ENCODE results near the gene BCAT1.
A peak's percentile ranks its signal among the peaks of the same experiment; 100 is the strongest.
"Not testable (repeated sequence)": the region's sequence is repeated elsewhere in the genome, so short reads cannot be mapped to it uniquely, and the experiment has no call there.

The BCAT1 gene

DNA sequence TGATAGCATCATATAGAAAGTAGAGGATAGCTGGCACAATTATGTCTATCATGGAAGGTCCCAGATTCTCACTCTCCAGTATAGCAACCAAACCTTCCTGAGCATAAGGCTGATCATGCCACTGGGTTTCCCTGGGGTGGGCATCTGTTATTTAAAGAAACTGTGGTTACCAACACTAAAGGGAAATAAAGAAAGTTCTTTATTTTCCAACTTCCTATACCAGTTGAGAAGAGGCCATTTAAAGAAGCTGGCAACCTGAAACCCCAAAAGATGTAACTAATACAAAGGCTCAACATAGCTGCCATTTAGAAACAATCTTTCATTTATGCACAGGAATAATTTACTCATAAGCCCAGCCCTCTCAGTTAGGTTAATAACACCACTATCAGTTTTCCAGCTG is 3.1 kb downstream of the BCAT1 start:
- Mint-ChIP-seq H3K27ac (no peak overlapping the region), H3K4me1 (ENCODE audit: low read depth) (peaks cover 57% of the 10 kb centered on the region), H3K9me3 (no peaks in the 10 kb centered on the region), H3K4me3 (peak overlapping the region; percentile 9), H3K27me3 (ENCODE audit: low read depth) (peaks cover 29% of the 10 kb centered on the region), H3K36me3 (ENCODE audit: low read depth) (peaks cover 8% of the 10 kb centered on the region)

- Mint-ChIP-seq H3K27me3 (ENCODE audit: low read depth) (peaks cover 26% of the 10 kb centered on the region), H3K9me3 (no peaks in the 10 kb centered on the region), H3K4me3 (no peak overlapping the region), H3K36me3 (ENCODE audit: low read depth) (peaks cover 8% of the 10 kb centered on the region), H3K27ac (no peak overlapping the region), H3K4me1 (ENCODE audit: low read depth) (peaks cover 52% of the 10 kb centered on the region)
Observed at GRCh38 chr12:24945039-24945438, 3.9 kb downstream of the BCAT1 start.

DNA sequence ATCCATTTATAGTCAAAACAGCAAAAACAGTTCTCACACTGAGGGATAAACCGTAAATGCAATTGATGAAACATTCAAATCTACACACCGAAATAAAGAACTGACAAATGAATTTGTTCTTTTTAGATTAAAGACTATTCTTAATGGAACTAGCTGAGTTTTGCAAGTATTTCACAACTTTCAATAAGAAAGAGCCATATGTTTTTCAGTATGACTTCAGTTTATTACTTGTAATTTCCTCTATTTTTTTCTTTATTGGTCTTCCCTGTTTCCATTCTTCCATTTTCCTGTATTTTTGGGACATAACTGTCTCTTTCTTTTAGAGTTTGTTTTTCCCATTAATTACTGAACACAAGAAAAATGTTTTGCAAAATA is 4.3 kb downstream of the BCAT1 start:
- peaks cover 7% of the 10 kb centered on the region for H3K36me3 Mint-ChIP-seq (ENCODE audit: low read depth)
- peak overlapping the region; percentile 22 for H3K4me3 Mint-ChIP-seq
- peaks cover 50% of the 10 kb centered on the region for H3K4me1 Mint-ChIP-seq (ENCODE audit: low read depth)

DNA sequence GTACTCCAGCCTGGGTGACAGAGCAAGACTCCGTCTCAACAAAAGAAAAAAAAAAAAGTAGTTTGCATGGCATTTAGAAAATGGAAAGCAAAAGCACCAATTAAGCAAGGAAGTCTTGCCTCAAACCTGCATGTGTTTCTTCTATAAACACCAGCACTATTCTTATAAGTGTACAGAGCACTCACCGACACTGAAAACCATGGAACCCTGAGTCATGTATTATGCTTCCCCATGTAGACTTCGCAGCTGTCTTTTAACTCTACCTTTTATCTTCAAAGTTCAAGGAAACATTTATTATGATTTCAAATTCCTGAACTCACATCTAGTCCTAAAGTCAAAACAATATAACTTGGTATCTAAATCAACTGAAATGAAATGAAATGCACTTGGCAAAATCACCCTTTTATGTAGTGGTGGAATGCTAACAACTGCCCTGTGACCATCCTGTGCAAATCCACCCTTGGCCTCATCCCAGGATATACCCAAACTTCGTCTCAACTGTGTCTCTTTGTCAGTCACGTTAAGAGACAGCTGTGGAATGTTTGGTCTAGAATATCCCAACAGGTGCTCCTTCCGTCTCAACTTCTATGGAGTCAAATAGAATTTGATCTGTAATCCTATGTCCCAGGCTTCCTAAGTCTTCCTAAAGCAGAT is 4.8 kb downstream of the BCAT1 start:
- peaks cover 18% of the 10 kb centered on the region for H3K27me3 Mint-ChIP-seq (ENCODE audit: low read depth)
- H3K4me3 Mint-ChIP-seq, result peak overlapping the region; percentile 22
- no peaks in the 10 kb centered on the region for H3K9me3 Mint-ChIP-seq
- H3K4me1 Mint-ChIP-seq (ENCODE audit: low read depth), result peaks cover 49% of the 10 kb centered on the region
- H3K36me3 Mint-ChIP-seq (ENCODE audit: low read depth), result peaks cover 6% of the 10 kb centered on the region
- peak overlapping the region; percentile 28 for H3K27ac Mint-ChIP-seq

More for the DNA sequence above, 4.3 kb downstream of the BCAT1 start:
- Mint-ChIP-seq H3K27me3 (ENCODE audit: low read depth) (peaks cover 23% of the 10 kb centered on the region), H3K27ac (peak overlapping the region; percentile 28), H3K9me3 (no peaks in the 10 kb centered on the region)

- Mint-ChIP-seq H3K27ac (no peak overlapping the region), H3K4me3 (no peak overlapping the region), H3K9me3 (no peaks in the 10 kb centered on the region), H3K27me3 (ENCODE audit: low read depth) (peaks cover 6% of the 10 kb centered on the region), H3K4me1 (ENCODE audit: low read depth) (peaks cover 20% of the 10 kb centered on the region), H3K36me3 (ENCODE audit: low read depth) (peaks cover 3% of the 10 kb centered on the region)
Observed at GRCh38 chr12:24940157-24940556, 8.7 kb downstream of the BCAT1 start.

DNA sequence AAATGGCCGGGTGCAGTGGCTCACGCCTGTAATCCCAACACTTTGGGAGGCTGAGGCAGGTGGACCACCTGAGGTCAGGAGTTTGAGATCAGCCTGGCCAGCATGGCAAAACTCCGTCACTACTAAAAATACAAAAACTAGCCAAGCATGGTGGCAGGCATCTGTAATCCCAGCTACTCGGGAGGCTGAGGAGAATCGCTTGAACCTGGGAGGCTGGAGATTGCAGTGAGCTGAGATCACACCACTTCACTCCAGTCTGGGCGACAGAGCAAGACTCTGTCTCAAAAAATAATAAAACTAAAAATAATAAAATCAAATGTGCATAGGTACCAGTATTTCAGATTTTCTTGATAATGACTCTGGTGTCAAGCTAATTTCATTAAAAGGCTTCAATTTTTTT is 9.3 kb downstream of the BCAT1 start:
- H3K36me3 Mint-ChIP-seq (ENCODE audit: low read depth); H3K27me3 Mint-ChIP-seq (ENCODE audit: low read depth); H3K27ac Mint-ChIP-seq; H3K9me3 Mint-ChIP-seq; H3K4me3 Mint-ChIP-seq: not testable (repeated sequence)
- H3K4me1 Mint-ChIP-seq (ENCODE audit: low read depth), result peaks cover 20% of the 10 kb centered on the region

DNA sequence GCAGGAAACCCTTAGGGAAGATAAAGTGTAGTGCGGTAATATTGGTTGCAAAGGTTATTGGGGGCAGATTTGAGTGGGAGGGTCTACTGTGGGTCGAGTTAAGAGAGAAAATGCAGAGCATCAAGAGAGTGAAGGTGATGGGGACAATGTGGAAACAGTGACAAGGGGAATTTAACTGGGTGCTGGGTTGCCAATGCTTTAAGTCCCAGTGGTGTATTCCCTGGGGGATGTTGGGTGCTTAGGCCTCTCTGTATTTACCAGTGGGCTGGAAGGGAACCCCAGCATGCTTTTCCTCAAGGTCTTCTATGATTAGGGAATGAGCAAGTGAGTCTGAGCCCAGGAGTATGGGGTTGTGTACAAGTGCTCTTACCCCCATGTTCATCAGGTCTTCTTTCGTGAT is 10.6 kb downstream of the BCAT1 start:
- peaks cover 3% of the 10 kb centered on the region for H3K36me3 Mint-ChIP-seq (ENCODE audit: low read depth)
- peaks cover 4% of the 10 kb centered on the region for H3K27me3 Mint-ChIP-seq (ENCODE audit: low read depth)
- no peak overlapping the region for H3K27ac Mint-ChIP-seq

GRCh38 chr12:24937553-24938244 is 11.2 kb downstream of the BCAT1 start:
- Mint-ChIP-seq H3K4me1 (ENCODE audit: low read depth) (peaks cover 9% of the 10 kb centered on the region), H3K36me3 (ENCODE audit: low read depth) (peaks cover 3% of the 10 kb centered on the region), H3K4me3 (no peak overlapping the region), H3K9me3 (no peaks in the 10 kb centered on the region), H3K27me3 (ENCODE audit: low read depth) (peaks cover 4% of the 10 kb centered on the region), H3K27ac (no peak overlapping the region)

More for the DNA sequence above, 10.6 kb downstream of the BCAT1 start:
- H3K4me1 Mint-ChIP-seq (ENCODE audit: low read depth), result peaks cover 12% of the 10 kb centered on the region
- no peak overlapping the region for H3K4me3 Mint-ChIP-seq
- no peaks in the 10 kb centered on the region for H3K9me3 Mint-ChIP-seq

GRCh38 chr12:24933694-24934407 is 15.1 kb downstream of the BCAT1 start:
- peaks cover 7% of the 10 kb centered on the region for H3K4me1 Mint-ChIP-seq (ENCODE audit: low read depth)
- no peaks in the 10 kb centered on the region for H3K36me3 Mint-ChIP-seq (ENCODE audit: low read depth)
- no peak overlapping the region for H3K27ac Mint-ChIP-seq
- H3K4me3 Mint-ChIP-seq, result no peak overlapping the region
- H3K9me3 Mint-ChIP-seq, result no peaks in the 10 kb centered on the region
- peaks cover 5% of the 10 kb centered on the region for H3K27me3 Mint-ChIP-seq (ENCODE audit: low read depth)

GRCh38 chr12:24931666-24932405 is 17.1 kb downstream of the BCAT1 start:
- Mint-ChIP-seq H3K4me3 (no peak overlapping the region), H3K9me3 (no peaks in the 10 kb centered on the region), H3K27me3 (ENCODE audit: low read depth) (peaks cover 5% of the 10 kb centered on the region), H3K4me1 (ENCODE audit: low read depth) (peaks cover 9% of the 10 kb centered on the region), H3K27ac (no peak overlapping the region), H3K36me3 (ENCODE audit: low read depth) (no peaks in the 10 kb centered on the region)

DNA sequence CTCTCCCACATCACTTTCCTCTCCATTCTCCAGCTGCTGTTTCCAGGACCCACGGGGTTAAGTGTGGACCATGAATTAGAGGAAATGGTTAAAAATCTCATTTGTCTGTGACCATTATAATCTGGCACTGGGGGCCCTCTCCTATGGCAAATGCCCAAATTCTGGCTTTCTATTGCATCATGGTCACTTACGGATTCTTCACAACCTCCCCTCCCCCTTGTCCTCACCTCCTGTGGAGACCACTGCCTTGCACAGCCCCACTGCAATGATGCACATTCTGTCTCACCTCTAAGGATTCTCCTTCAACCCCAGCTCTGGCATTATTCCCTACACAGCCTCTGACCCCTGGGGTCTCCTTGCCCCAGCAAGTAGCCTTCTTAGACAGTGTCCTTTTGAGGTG is 18.9 kb downstream of the BCAT1 start:
- Mint-ChIP-seq H3K36me3 (ENCODE audit: low read depth) (no peaks in the 10 kb centered on the region), H3K27ac (no peak overlapping the region), H3K27me3 (ENCODE audit: low read depth) (peaks cover 5% of the 10 kb centered on the region), H3K4me1 (ENCODE audit: low read depth) (peaks cover 9% of the 10 kb centered on the region), H3K4me3 (no peak overlapping the region), H3K9me3 (no peaks in the 10 kb centered on the region)

GRCh38 chr12:24928533-24929306 is 20.2 kb downstream of the BCAT1 start:
- H3K36me3 Mint-ChIP-seq (ENCODE audit: low read depth); H3K9me3 Mint-ChIP-seq; H3K4me1 Mint-ChIP-seq (ENCODE audit: low read depth); H3K4me3 Mint-ChIP-seq; H3K27ac Mint-ChIP-seq; H3K27me3 Mint-ChIP-seq (ENCODE audit: low read depth): not testable (repeated sequence)

- no peak overlapping the region for H3K27ac Mint-ChIP-seq
- no peak overlapping the region for H3K4me3 Mint-ChIP-seq
- peaks cover 5% of the 10 kb centered on the region for H3K27me3 Mint-ChIP-seq (ENCODE audit: low read depth)
- H3K4me1 Mint-ChIP-seq (ENCODE audit: low read depth), result peaks cover 9% of the 10 kb centered on the region
- H3K9me3 Mint-ChIP-seq, result no peaks in the 10 kb centered on the region
- H3K36me3 Mint-ChIP-seq (ENCODE audit: low read depth), result no peaks in the 10 kb centered on the region
Observed at GRCh38 chr12:24928131-24928530, 20.8 kb downstream of the BCAT1 start.

GRCh38 chr12:24926080-24926479 is 22.8 kb downstream of the BCAT1 start:
- H3K27me3 Mint-ChIP-seq (ENCODE audit: low read depth); H3K27ac Mint-ChIP-seq; H3K4me3 Mint-ChIP-seq; H3K36me3 Mint-ChIP-seq (ENCODE audit: low read depth); H3K9me3 Mint-ChIP-seq: not testable (repeated sequence)
- H3K4me1 Mint-ChIP-seq (ENCODE audit: low read depth), result peaks cover 15% of the 10 kb centered on the region

Data from T-helper 1 cell treated with Interleukin-12 subunit alpha and Interleukin-12 subunit beta and Interleukin-4 antibody, amounts not matched to agents 30 μg/mL and 1 μg/mL, for 36 hours (primary cell).